AG09319 (cell line): ENCODE results near the gene MYLK.

Experiments used
- DNase-seq: peaks from one replicate; pipeline ENCODE4 v3.0.0-alpha.2; 2010; ENCODE audit warnings: low read depth; ENCODE audit errors: extremely low read depth
- TF ChIP-seq, protein P1 (sequence below): IDR thresholded peaks from 2 replicates; pipeline ENCODE4 v1.5.1; 2011; ENCODE audit warnings: low read depth, mild to moderate bottlenecking, inconsistent platforms, low read length, moderate library complexity

Gene MYLK

GRCh38 chr3:123790254-123791072 is 93.7 kb downstream of the MYLK start:
- no peak for DNase-seq
- TF ChIP-seq, protein P1, sequence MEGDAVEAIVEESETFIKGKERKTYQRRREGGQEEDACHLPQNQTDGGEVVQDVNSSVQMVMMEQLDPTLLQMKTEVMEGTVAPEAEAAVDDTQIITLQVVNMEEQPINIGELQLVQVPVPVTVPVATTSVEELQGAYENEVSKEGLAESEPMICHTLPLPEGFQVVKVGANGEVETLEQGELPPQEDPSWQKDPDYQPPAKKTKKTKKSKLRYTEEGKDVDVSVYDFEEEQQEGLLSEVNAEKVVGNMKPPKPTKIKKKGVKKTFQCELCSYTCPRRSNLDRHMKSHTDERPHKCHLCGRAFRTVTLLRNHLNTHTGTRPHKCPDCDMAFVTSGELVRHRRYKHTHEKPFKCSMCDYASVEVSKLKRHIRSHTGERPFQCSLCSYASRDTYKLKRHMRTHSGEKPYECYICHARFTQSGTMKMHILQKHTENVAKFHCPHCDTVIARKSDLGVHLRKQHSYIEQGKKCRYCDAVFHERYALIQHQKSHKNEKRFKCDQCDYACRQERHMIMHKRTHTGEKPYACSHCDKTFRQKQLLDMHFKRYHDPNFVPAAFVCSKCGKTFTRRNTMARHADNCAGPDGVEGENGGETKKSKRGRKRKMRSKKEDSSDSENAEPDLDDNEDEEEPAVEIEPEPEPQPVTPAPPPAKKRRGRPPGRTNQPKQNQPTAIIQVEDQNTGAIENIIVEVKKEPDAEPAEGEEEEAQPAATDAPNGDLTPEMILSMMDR, result no peak

DNA sequence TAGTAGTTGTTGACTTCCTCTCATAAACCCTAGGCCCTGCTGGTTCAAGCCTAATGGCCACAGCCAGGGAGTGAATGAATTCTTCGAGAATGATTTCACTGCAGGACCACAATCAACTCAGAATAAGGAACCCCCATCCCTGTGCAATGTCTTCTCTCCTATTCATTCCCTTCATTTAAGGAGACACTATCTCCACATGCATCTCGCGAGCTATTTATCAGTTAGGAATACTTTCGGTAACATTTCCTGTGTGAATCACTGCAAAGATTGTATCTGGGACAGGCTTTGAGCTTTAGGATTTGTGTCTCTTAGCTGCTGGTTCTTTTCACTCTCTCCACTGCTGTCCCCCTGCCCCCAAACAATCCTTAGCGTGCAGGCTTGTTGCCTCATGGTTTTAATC is 94.4 kb downstream of the MYLK start:
- DNase-seq, result no peak
- TF ChIP-seq, protein P1, result no peak

DNA sequence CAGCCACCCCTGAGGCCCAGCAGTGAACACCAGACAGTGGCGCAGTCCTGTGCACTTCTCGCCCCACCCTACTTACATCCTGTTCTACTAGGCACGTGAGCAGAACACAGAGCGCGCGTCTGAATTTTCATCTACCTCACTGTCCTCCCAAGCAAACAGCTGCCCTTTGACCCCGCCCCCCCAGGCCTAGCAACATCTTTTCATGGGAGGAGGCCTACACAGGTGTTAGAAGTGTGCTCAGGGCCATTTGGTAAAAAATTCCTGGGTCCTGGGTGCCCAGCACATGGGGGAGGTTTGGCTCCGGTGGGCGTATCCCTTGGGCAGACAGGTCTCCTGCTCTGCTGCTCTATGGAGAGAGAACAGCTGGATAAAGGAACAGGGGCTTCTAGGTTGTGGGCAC is 95.0 kb downstream of the MYLK start:
- DNase-seq, result no peak
- TF ChIP-seq, protein P1, result no peak

GRCh38 chr3:123788710-123789109 is 95.4 kb downstream of the MYLK start:
- TF ChIP-seq, protein P1, result no peak
- no peak for DNase-seq

GRCh38 chr3:123787133-123787532 is 97.0 kb downstream of the MYLK start:
- TF ChIP-seq, protein P1, result no peak
- no peak for DNase-seq

- TF ChIP-seq, protein P1, result no peak
- DNase-seq, result no peak
These were observed 98.5 kb downstream of the MYLK start for GRCh38 chr3:123785602-123786001.

GRCh38 chr3:123783811-123784210 is 100.3 kb downstream of the MYLK start:
- no peak for DNase-seq
- TF ChIP-seq, protein P1, result no peak
